Kidney (tissue), 14 donors: ENCODE measurements around the gene C7orf33. TPM values are rescaled to one million over a fixed set of nuclear protein-coding genes. Genes with fewer than 3 reads are reported as not detected.

ENCODE experiments used
- DNase-seq, 5 donors: peaks; one replicate each; pipeline ENCODE4 v3.0.0-alpha.2; 2013 to 2020
- FAIRE-seq: peaks from 2 replicates; lab custom pipeline; 2012; peaks lifted over from hg19 to GRCh38; lab: Jason Lieb, UNC
- H3K27ac ChIP-seq, 2 donors: one replicate each; pipeline ENCODE4 v1.7.0; 2013; ENCODE audit warnings: low read depth in 2 of 2, low read length in 2 of 2, inconsistent platforms in 1 of 2
- H3K27me3 ChIP-seq: one replicate; pipeline ENCODE4 v1.7.1; 2013; ENCODE audit warnings: low read length, inconsistent platforms; ENCODE audit not compliant: control insufficient read depth, insufficient read depth
- H3K36me3 ChIP-seq, 3 donors: one replicate each; pipeline versions ENCODE4 v1.7.0 to v1.7.1; 2013; ENCODE audit warnings: low read length in 3 of 3, control low read depth in 1 of 3, inconsistent platforms in 1 of 3; ENCODE audit not compliant: insufficient read depth in 3 of 3, control insufficient read depth in 2 of 3
- H3K4me1 ChIP-seq, 3 donors: one replicate each; pipeline versions ENCODE4 v1.7.0 to v1.7.1; 2013; ENCODE audit warnings: low read length in 3 of 3, inconsistent platforms in 1 of 3, low read depth in 1 of 3; ENCODE audit not compliant: control insufficient read depth in 2 of 3, insufficient read depth in 2 of 3
- H3K4me3 ChIP-seq, 3 donors: one replicate each; pipeline versions ENCODE4 v1.7.0 to v1.8.1; 2013; ENCODE audit warnings: low read length in 3 of 3, control low read depth in 1 of 3, inconsistent platforms in 1 of 3
- H3K9ac ChIP-seq, 3 donors: one replicate each; pipeline versions ENCODE4 v1.7.0 to v1.7.1; 2013; ENCODE audit warnings: low read length in 3 of 3, control low read depth in 1 of 3, inconsistent platforms in 1 of 3
- H3K9me3 ChIP-seq, 3 donors: one replicate each; pipeline versions ENCODE4 v1.7.0 to v1.7.1; 2013; ENCODE audit warnings: low read length in 3 of 3, control low read depth in 1 of 3, inconsistent platforms in 1 of 3; ENCODE audit not compliant: control insufficient read depth in 2 of 3, insufficient read depth in 1 of 3
- CTCF ChIP-seq: IDR thresholded peaks from 3 replicates; pipeline ENCODE4 v1.5.1; 2012; ENCODE audit warnings: mild to moderate bottlenecking, moderate library complexity, borderline replicate concordance; ENCODE audit not compliant: insufficient read depth; ENCODE audit errors: extremely low read depth
- intact Hi-C: fragments of 100-400 bp; cut with DNase I; formaldehyde crosslinking; loops from one replicate; pipeline ENCODE4 v1.11.1; 2022
- polyA plus RNA-seq: library from polyadenylated mRNA; stranded (reverse); fragments of 350-450 nt; fragmentation: Illumina TruSeq; extraction: RNeasy Lipid Tissue Mini Kit (QIAGEN cat#74804); gene quantifications from one replicate; pipeline ENCODE4 v1.2.3, GENCODE V29; 2014; ENCODE audit warnings: low read depth, low replicate concordance; ENCODE audit not compliant: insufficient read depth
- total RNA-seq: library from RNA; stranded (reverse); fragmentation: NEBNext Ultra II Directional; extraction: Animal tissue kit (Norgen Biotek cat#: 25700); gene quantifications from one replicate; pipeline ENCODE4 v1.2.1, GENCODE V29; 2021
- donor health status: control.
- donor health status: control.
- donor health status: control.
- donor health status: control.
- donor health status: control.
- donor health status: DM: yes; HTN: yes; CAD: no.
- donor health status: Normal renal cell carcinoma (clear cell type).

The C7orf33 gene
- total and polyA plus RNA-seq, 2 donors from 2014 or later = not detected

GRCh38 chr7:148545172-148545571 lies 45.4 kb upstream of the C7orf33 start:
- Histone ChIP-seq H3K4me1 (no peaks in the 10 kb centered on the region), H3K9me3 (peaks cover 0 to 3% (median 0%) of the 10 kb centered on the region in 3 donors), H3K27ac (no peak overlapping the region), H3K36me3 (no peaks in the 10 kb centered on the region), H3K4me3 (no peak overlapping the region), H3K9ac (no peak overlapping the region), H3K27me3 (no peaks in the 10 kb centered on the region)
- DNase-seq (no peak), FAIRE-seq (no peak)
- TF ChIP-seq CTCF = no peak
- intact Hi-C loops = no loop called here

- no peak overlapping the region for H3K27ac ChIP-seq
- no peaks in the 10 kb centered on the region for H3K36me3 ChIP-seq
- TF ChIP-seq CTCF = no peak
- no peak overlapping the region for H3K4me3 ChIP-seq
- DNase-seq (no peak), FAIRE-seq (no peak)
- no peak overlapping the region for H3K9ac ChIP-seq
- no peaks in the 10 kb centered on the region for H3K4me1 ChIP-seq
- intact Hi-C loops = no loop called here
- no peaks in the 10 kb centered on the region for H3K27me3 ChIP-seq
- H3K9me3 ChIP-seq = peaks cover 0 to 3% (median 0%) of the 10 kb centered on the region in 3 donors
Observed at GRCh38 chr7:148545932-148546331, 44.6 kb upstream of the C7orf33 start.

DNA sequence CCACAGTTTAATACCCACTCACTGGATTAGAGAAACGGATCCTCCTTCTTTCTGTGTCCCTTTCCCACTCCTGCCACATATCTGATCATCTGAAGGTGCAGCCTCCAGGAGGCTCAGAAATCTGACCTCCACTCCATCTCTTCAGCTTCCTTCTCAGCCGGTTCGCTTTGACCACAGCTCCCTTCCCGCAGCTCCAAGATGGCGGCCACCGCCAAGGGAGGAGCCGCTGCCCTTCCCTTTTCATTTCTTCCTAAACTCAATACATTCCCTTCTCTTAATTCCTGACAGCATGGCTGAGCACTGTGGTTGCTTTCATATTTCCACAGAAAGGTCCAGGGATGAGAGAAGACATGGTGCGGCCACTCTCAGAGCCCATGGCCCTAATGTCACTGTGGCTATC lies 43.7 kb upstream of the C7orf33 start:
- FAIRE-seq (no peak), DNase-seq (no peak)
- intact Hi-C loops = no loop called here

More for the DNA sequence above, 43.7 kb upstream of the C7orf33 start:
- TF ChIP-seq CTCF = no peak
- no peak overlapping the region for H3K4me3 ChIP-seq
- H3K27me3 ChIP-seq = no peaks in the 10 kb centered on the region
- H3K9ac ChIP-seq = no peak overlapping the region
- no peaks in the 10 kb centered on the region for H3K36me3 ChIP-seq
- peaks cover 0 to 3% (median 0%) of the 10 kb centered on the region in 3 donors for H3K9me3 ChIP-seq
- no peak overlapping the region for H3K27ac ChIP-seq
- no peaks in the 10 kb centered on the region for H3K4me1 ChIP-seq
